Ishikawa (cell line): ENCODE data around the gene KRT36.

Experiments
- CREB1 ChIP-seq: IDR thresholded peaks from 2 replicates; pipeline ENCODE4 v1.6.1; 2012; ENCODE audit warnings: low read depth
- EP300 ChIP-seq: IDR thresholded peaks from 2 replicates; pipeline ENCODE4 v1.6.1; 2012; ENCODE audit warnings: borderline replicate concordance
- FOXM1 ChIP-seq: IDR thresholded peaks from 2 replicates; pipeline ENCODE4 v1.6.1; 2012; ENCODE audit warnings: low read depth, borderline replicate concordance
- NFIC ChIP-seq: IDR thresholded peaks from 2 replicates; pipeline ENCODE4 v1.6.1; 2012
- TAF1 ChIP-seq: IDR thresholded peaks from 2 replicates; pipeline ENCODE4 v1.6.1; 2012; ENCODE audit warnings: low read depth, mild to moderate bottlenecking
- TCF12 ChIP-seq: IDR thresholded peaks from 2 replicates; pipeline ENCODE4 v1.6.1; 2012; ENCODE audit warnings: low read depth
- TEAD4 ChIP-seq: IDR thresholded peaks from 2 replicates; pipeline ENCODE4 v1.6.1; 2012
- YY1 ChIP-seq: IDR thresholded peaks from 2 replicates; pipeline ENCODE4 v1.6.1; 2012; ENCODE audit warnings: low read depth
- ZBTB7A ChIP-seq: IDR thresholded peaks from 2 replicates; pipeline ENCODE4 v1.6.1; 2012; ENCODE audit warnings: low read depth
- TF ChIP-seq, protein P1 (sequence below): IDR thresholded peaks from 2 replicates; pipeline ENCODE4 v1.6.1; 2012; ENCODE audit warnings: low read depth, mild to moderate bottlenecking
- TF ChIP-seq, protein P2 (sequence below): IDR thresholded peaks from 2 replicates; pipeline ENCODE4 v1.6.1; 2012
- TF ChIP-seq, protein P3 (sequence below): IDR thresholded peaks from 2 replicates; pipeline ENCODE4 v1.6.1; 2012

DNA sequence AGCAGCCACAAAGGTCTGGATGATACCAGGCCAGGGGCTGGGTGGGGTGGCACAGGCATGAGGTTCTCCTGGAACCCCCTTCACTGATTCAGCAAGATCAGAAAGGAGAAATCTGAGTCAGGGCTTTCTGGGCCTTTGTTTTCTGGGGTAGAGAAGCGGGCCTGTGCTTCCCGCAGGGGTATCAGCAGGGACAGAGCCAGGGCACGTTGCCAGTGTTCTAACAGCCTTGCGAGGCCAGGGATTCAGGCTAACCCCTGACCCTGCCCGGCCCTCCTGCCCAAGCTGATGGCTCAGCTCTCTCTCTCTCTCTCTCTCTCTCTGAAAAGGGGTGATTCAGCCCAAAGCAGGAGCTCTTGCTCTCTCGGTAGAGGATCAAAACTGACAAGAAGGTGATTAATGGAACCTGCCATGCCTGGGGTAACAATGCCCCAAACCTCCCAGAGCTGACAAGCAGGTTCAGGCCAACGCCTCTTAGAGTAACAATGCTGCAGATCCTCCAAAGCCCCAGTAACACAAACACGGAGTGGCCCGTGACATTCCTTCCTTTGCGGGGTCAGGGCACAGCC, 17.7 kb upstream of the KRT36 start:
- TF ChIP-seq, protein P1, sequence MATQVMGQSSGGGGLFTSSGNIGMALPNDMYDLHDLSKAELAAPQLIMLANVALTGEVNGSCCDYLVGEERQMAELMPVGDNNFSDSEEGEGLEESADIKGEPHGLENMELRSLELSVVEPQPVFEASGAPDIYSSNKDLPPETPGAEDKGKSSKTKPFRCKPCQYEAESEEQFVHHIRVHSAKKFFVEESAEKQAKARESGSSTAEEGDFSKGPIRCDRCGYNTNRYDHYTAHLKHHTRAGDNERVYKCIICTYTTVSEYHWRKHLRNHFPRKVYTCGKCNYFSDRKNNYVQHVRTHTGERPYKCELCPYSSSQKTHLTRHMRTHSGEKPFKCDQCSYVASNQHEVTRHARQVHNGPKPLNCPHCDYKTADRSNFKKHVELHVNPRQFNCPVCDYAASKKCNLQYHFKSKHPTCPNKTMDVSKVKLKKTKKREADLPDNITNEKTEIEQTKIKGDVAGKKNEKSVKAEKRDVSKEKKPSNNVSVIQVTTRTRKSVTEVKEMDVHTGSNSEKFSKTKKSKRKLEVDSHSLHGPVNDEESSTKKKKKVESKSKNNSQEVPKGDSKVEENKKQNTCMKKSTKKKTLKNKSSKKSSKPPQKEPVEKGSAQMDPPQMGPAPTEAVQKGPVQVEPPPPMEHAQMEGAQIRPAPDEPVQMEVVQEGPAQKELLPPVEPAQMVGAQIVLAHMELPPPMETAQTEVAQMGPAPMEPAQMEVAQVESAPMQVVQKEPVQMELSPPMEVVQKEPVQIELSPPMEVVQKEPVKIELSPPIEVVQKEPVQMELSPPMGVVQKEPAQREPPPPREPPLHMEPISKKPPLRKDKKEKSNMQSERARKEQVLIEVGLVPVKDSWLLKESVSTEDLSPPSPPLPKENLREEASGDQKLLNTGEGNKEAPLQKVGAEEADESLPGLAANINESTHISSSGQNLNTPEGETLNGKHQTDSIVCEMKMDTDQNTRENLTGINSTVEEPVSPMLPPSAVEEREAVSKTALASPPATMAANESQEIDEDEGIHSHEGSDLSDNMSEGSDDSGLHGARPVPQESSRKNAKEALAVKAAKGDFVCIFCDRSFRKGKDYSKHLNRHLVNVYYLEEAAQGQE = no peak
- TF ChIP-seq TCF12 (0 out of 2 replicates have a peak, but pooled peaks have one; percentile 42), EP300 (0 out of 2 replicates have a peak, but pooled peaks have one; percentile 39), FOXM1 (no peak), CREB1 (no peak), TAF1 (no peak), NFIC (0 out of 2 replicates have a peak, but pooled peaks have one; percentile 24), ZBTB7A (no peak), TEAD4 (no peak), YY1 (0 out of 2 replicates have a peak, but pooled peaks have one; percentile 17)
- TF ChIP-seq, protein P2, sequence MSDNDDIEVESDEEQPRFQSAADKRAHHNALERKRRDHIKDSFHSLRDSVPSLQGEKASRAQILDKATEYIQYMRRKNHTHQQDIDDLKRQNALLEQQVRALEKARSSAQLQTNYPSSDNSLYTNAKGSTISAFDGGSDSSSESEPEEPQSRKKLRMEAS = no peak
- TF ChIP-seq, protein P3, sequence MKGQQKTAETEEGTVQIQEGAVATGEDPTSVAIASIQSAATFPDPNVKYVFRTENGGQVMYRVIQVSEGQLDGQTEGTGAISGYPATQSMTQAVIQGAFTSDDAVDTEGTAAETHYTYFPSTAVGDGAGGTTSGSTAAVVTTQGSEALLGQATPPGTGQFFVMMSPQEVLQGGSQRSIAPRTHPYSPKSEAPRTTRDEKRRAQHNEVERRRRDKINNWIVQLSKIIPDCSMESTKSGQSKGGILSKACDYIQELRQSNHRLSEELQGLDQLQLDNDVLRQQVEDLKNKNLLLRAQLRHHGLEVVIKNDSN = no peak
